Measurements from ENCODE around the gene ORMDL2. TPM values are rescaled to one million over a fixed set of nuclear protein-coding genes. Genes with fewer than 3 reads are reported as not detected.
"Not testable (repeated sequence)": the region's sequence is repeated elsewhere in the genome, so short reads cannot be mapped to it uniquely, and the experiment has no call there.

The ORMDL2 gene
- total RNA-seq, 2 experiments from 2014 or later: 52.7 to 67.1 TPM

- Mint-ChIP-seq H3K36me3 (ENCODE audit: low read depth) (no peaks in the 10 kb centered on the region), H3K27me3 (peaks cover 3% of the 10 kb centered on the region), H3K27ac (no peak overlapping the region), H3K4me1 (no peaks in the 10 kb centered on the region), H3K9me3 (no peaks in the 10 kb centered on the region), H3K4me3 (no peak overlapping the region)
- POLR2A ChIA-PET: no interaction called here
- CTCF ChIA-PET: interaction anchor here (0.6 to 1.9 kb wide), 2 partner anchors 41 to 47 kb away, joined by 3 to 4 read pairs; no protein-coding TSS in a partner anchor
- no peak for DNase-seq
Measured at GRCh38 chr12:55845361-55845760, 27.5 kb downstream of the ORMDL2 start.

- POLR2A ChIA-PET: no interaction called here
- no peak for DNase-seq
- CTCF ChIA-PET: interaction anchor here (0.6 to 2.1 kb wide), 3 partner anchors 10 to 46 kb away, joined by 3 to 5 read pairs (median 4); no protein-coding TSS in a partner anchor
- Mint-ChIP-seq H3K4me1 (no peaks in the 10 kb centered on the region), H3K4me3 (no peak overlapping the region), H3K27ac (no peak overlapping the region), H3K9me3 (no peaks in the 10 kb centered on the region), H3K27me3 (peaks cover 7% of the 10 kb centered on the region), H3K36me3 (ENCODE audit: low read depth) (no peaks in the 10 kb centered on the region)
Measured at GRCh38 chr12:55845785-55846496, 28.1 kb downstream of the ORMDL2 start.

GRCh38 chr12:55847033-55847432 lies 29.2 kb downstream of the ORMDL2 start:
- Mint-ChIP-seq H3K27me3 (peaks cover 10% of the 10 kb centered on the region), H3K9me3 (no peaks in the 10 kb centered on the region), H3K36me3 (ENCODE audit: low read depth) (no peaks in the 10 kb centered on the region), H3K27ac (no peak overlapping the region), H3K4me1 (no peaks in the 10 kb centered on the region), H3K4me3 (no peak overlapping the region)
- ChIA-PET CTCF (interaction anchor here (0.6 to 2.1 kb wide), 5 partner anchors 9 to 39 kb away, joined by 4 to 8 read pairs (median 5); partner anchors contain the start of gene DNAJC14), POLR2A (interaction anchor here (0.6 kb wide), 1 partner anchor 129 kb away, joined by 3 read pairs; no protein-coding TSS in a partner anchor)
- DNase-seq: no peak

- no peak for DNase-seq
- H3K9me3 Mint-ChIP-seq: no peaks in the 10 kb centered on the region
- CTCF ChIA-PET: interaction anchor here (0.6 to 2.1 kb wide), 6 partner anchors 9 to 962 kb away, joined by 4 to 8 read pairs (median 5); partner anchors contain the start of gene DNAJC14
- H3K36me3 Mint-ChIP-seq (ENCODE audit: low read depth): no peaks in the 10 kb centered on the region
- H3K4me3 Mint-ChIP-seq: no peak overlapping the region
- no peak overlapping the region for H3K27ac Mint-ChIP-seq
- peaks cover 13% of the 10 kb centered on the region for H3K27me3 Mint-ChIP-seq
- POLR2A ChIA-PET: no interaction called here
- H3K4me1 Mint-ChIP-seq: no peaks in the 10 kb centered on the region
Measured at GRCh38 chr12:55847603-55848291, 29.9 kb downstream of the ORMDL2 start.

GRCh38 chr12:55849616-55850343 lies 31.9 kb downstream of the ORMDL2 start:
- POLR2A ChIA-PET: no interaction called here
- Mint-ChIP-seq H3K9me3 (no peaks in the 10 kb centered on the region), H3K27ac (no peak overlapping the region), H3K4me1 (no peaks in the 10 kb centered on the region), H3K36me3 (ENCODE audit: low read depth) (no peaks in the 10 kb centered on the region), H3K4me3 (no peak overlapping the region), H3K27me3 (peaks cover 16% of the 10 kb centered on the region)
- CTCF ChIA-PET: interaction anchor here (0.6 to 0.7 kb wide), 2 partner anchors 141 to 1645 kb away, joined by 3 read pairs; no protein-coding TSS in a partner anchor
- no peak for DNase-seq

- Mint-ChIP-seq H3K9me3 (no peaks in the 10 kb centered on the region), H3K27ac (no peak overlapping the region), H3K4me3 (no peak overlapping the region), H3K27me3 (peaks cover 16% of the 10 kb centered on the region), H3K36me3 (ENCODE audit: low read depth) (no peaks in the 10 kb centered on the region), H3K4me1 (no peaks in the 10 kb centered on the region)
- CTCF ChIA-PET: interaction anchor here (0.6 kb wide), 1 partner anchor 1644 kb away, joined by 3 read pairs; no protein-coding TSS in a partner anchor
- POLR2A ChIA-PET: no interaction called here
- no peak for DNase-seq
Measured at GRCh38 chr12:55850401-55850800, 32.6 kb downstream of the ORMDL2 start.

- Mint-ChIP-seq H3K4me3 (no peak overlapping the region), H3K9me3 (no peaks in the 10 kb centered on the region), H3K36me3 (ENCODE audit: low read depth) (no peaks in the 10 kb centered on the region), H3K27ac (no peak overlapping the region), H3K27me3 (peaks cover 16% of the 10 kb centered on the region), H3K4me1 (no peaks in the 10 kb centered on the region)
- no peak for DNase-seq
- ChIA-PET CTCF (no interaction called here), POLR2A (no interaction called here)
Measured at GRCh38 chr12:55850893-55851292, 33.1 kb downstream of the ORMDL2 start.

GRCh38 chr12:55852740-55853139 lies 34.9 kb downstream of the ORMDL2 start:
- CTCF ChIA-PET: interaction anchor here (1.1 kb wide), 1 partner anchor 64 kb away, joined by 3 read pairs; no protein-coding TSS in a partner anchor
- no peak for DNase-seq
- H3K9me3 Mint-ChIP-seq: no peaks in the 10 kb centered on the region
- H3K4me3 Mint-ChIP-seq: no peak overlapping the region
- no peaks in the 10 kb centered on the region for H3K36me3 Mint-ChIP-seq (ENCODE audit: low read depth)
- peaks cover 16% of the 10 kb centered on the region for H3K27me3 Mint-ChIP-seq
- no peak overlapping the region for H3K27ac Mint-ChIP-seq
- H3K4me1 Mint-ChIP-seq: no peaks in the 10 kb centered on the region
- POLR2A ChIA-PET: no interaction called here

GRCh38 chr12:55861396-55861795 lies 43.6 kb downstream of the ORMDL2 start:
- ChIA-PET POLR2A (no interaction called here), CTCF (no interaction called here)

GRCh38 chr12:55861871-55862270 lies 44.0 kb downstream of the ORMDL2 start:
- Mint-ChIP-seq H3K4me3 (no peak overlapping the region), H3K36me3 (ENCODE audit: low read depth) (no peaks in the 10 kb centered on the region), H3K27ac (no peak overlapping the region), H3K27me3 (peaks cover 2% of the 10 kb centered on the region), H3K9me3 (peaks cover 3% of the 10 kb centered on the region), H3K4me1 (no peaks in the 10 kb centered on the region)
- CTCF ChIA-PET: interaction anchor here (1.5 kb wide), 1 partner anchor 10 kb away, joined by 3 read pairs; no protein-coding TSS in a partner anchor
- POLR2A ChIA-PET: no interaction called here
- DNase-seq: no peak

More at GRCh38 chr12:55861396-55861795, 43.6 kb downstream of the ORMDL2 start:
- H3K4me3 Mint-ChIP-seq: no peak overlapping the region
- peaks cover 3% of the 10 kb centered on the region for H3K9me3 Mint-ChIP-seq
- DNase-seq: no peak
- peaks cover 2% of the 10 kb centered on the region for H3K27me3 Mint-ChIP-seq
- H3K27ac Mint-ChIP-seq: no peak overlapping the region
- no peaks in the 10 kb centered on the region for H3K36me3 Mint-ChIP-seq (ENCODE audit: low read depth)
- no peaks in the 10 kb centered on the region for H3K4me1 Mint-ChIP-seq

GRCh38 chr12:55862286-55862685 lies 44.4 kb downstream of the ORMDL2 start:
- CTCF ChIA-PET: interaction anchor here (0.6 to 1.5 kb wide), 3 partner anchors 10 to 242 kb away, joined by 3 to 4 read pairs (median 3); no protein-coding TSS in a partner anchor

GRCh38 chr12:55862931-55863330 lies 45.1 kb downstream of the ORMDL2 start:
- DNase-seq; H3K36me3 Mint-ChIP-seq (ENCODE audit: low read depth); POLR2A ChIA-PET; H3K4me1 Mint-ChIP-seq; H3K27me3 Mint-ChIP-seq; H3K4me3 Mint-ChIP-seq; H3K9me3 Mint-ChIP-seq; H3K27ac Mint-ChIP-seq: not testable (repeated sequence)
- CTCF ChIA-PET: interaction anchor here (0.6 to 1.5 kb wide), 4 partner anchors 9 to 241 kb away, joined by 3 to 4 read pairs (median 3); no protein-coding TSS in a partner anchor

More at GRCh38 chr12:55862286-55862685, 44.4 kb downstream of the ORMDL2 start:
- H3K27me3 Mint-ChIP-seq: peaks cover 2% of the 10 kb centered on the region
- POLR2A ChIA-PET: no interaction called here
- H3K4me3 Mint-ChIP-seq: no peak overlapping the region
- no peak overlapping the region for H3K27ac Mint-ChIP-seq
- H3K9me3 Mint-ChIP-seq: peaks cover 3% of the 10 kb centered on the region
- no peaks in the 10 kb centered on the region for H3K36me3 Mint-ChIP-seq (ENCODE audit: low read depth)
- no peaks in the 10 kb centered on the region for H3K4me1 Mint-ChIP-seq
- no peak for DNase-seq

All from activated CD4-positive, alpha-beta T cell treated with anti-CD3 and anti-CD28 coated beads, Interleukin-2, amount 10 ng/mL, durations not matched to agents 7 days and 5 days (primary cell).